ENCODE measurements around the gene ST6GAL1. TPM values are rescaled to one million over a fixed set of nuclear protein-coding genes. Genes with fewer than 3 reads are reported as not detected.
"Not testable (repeated sequence)": the region's sequence is repeated elsewhere in the genome, so short reads cannot be mapped to it uniquely, and the experiment has no call there.

The ST6GAL1 gene
- total RNA-seq, 4 donors from 2014 or later: 32.6 to 107 (median 57.1) TPM

- Histone ChIP-seq H3K4me3 (no peak overlapping the region), H3K9me3 (no peaks in the 10 kb centered on the region), H3K27ac (no peak overlapping the region), H3K27me3 (no peaks in the 10 kb centered on the region), H3K36me3 (no peaks in the 10 kb centered on the region), H3K4me1 (no peaks in the 10 kb centered on the region)
- intact Hi-C loops (cut with DNase I; ENCODE audit: low total_unique reads): no loop called here
- DNase-seq: no peak
- no peak for TF ChIP-seq POLR2A (IDR thresholded peaks at IDR 0.05)
- TF ChIP-seq, protein P1, sequence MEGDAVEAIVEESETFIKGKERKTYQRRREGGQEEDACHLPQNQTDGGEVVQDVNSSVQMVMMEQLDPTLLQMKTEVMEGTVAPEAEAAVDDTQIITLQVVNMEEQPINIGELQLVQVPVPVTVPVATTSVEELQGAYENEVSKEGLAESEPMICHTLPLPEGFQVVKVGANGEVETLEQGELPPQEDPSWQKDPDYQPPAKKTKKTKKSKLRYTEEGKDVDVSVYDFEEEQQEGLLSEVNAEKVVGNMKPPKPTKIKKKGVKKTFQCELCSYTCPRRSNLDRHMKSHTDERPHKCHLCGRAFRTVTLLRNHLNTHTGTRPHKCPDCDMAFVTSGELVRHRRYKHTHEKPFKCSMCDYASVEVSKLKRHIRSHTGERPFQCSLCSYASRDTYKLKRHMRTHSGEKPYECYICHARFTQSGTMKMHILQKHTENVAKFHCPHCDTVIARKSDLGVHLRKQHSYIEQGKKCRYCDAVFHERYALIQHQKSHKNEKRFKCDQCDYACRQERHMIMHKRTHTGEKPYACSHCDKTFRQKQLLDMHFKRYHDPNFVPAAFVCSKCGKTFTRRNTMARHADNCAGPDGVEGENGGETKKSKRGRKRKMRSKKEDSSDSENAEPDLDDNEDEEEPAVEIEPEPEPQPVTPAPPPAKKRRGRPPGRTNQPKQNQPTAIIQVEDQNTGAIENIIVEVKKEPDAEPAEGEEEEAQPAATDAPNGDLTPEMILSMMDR (IDR thresholded peaks at IDR 0.05): no peak
Observed at GRCh38 chr3:186896006-186896405, 34.3 kb upstream of the ST6GAL1 start.

- TF ChIP-seq POLR2A (IDR thresholded peaks at IDR 0.05): no peak
- TF ChIP-seq, protein P1 (IDR thresholded peaks at IDR 0.05): no peak
- H3K9me3 ChIP-seq: no peaks in the 10 kb centered on the region
- H3K4me3 ChIP-seq: no peak overlapping the region
- DNase-seq: no peak
- H3K36me3 ChIP-seq: no peaks in the 10 kb centered on the region
- intact Hi-C loops (cut with DNase I; ENCODE audit: low total_unique reads): no loop called here
- H3K27me3 ChIP-seq: no peaks in the 10 kb centered on the region
- no peak overlapping the region for H3K27ac ChIP-seq
- no peaks in the 10 kb centered on the region for H3K4me1 ChIP-seq
Observed at GRCh38 chr3:186896875-186897274, 33.5 kb upstream of the ST6GAL1 start.

GRCh38 chr3:186901135-186901734, 29.1 kb upstream of the ST6GAL1 start:
- H3K9me3 ChIP-seq: no peaks in the 10 kb centered on the region
- TF ChIP-seq, protein P1 (IDR thresholded peaks at IDR 0.05): no peak
- TF ChIP-seq POLR2A (IDR thresholded peaks at IDR 0.05): no peak
- no peak overlapping the region for H3K27ac ChIP-seq
- H3K27me3 ChIP-seq: no peaks in the 10 kb centered on the region
- DNase-seq: no peak
- H3K36me3 ChIP-seq: no peaks in the 10 kb centered on the region
- H3K4me1 ChIP-seq: no peaks in the 10 kb centered on the region
- H3K4me3 ChIP-seq: no peak overlapping the region
- intact Hi-C loops (cut with DNase I; ENCODE audit: low total_unique reads): no loop called here

GRCh38 chr3:186902154-186902553, 28.2 kb upstream of the ST6GAL1 start:
- Histone ChIP-seq H3K4me1 (no peaks in the 10 kb centered on the region), H3K9me3 (no peaks in the 10 kb centered on the region), H3K27ac (no peak overlapping the region), H3K36me3 (no peaks in the 10 kb centered on the region), H3K27me3 (no peaks in the 10 kb centered on the region), H3K4me3 (no peak overlapping the region)
- DNase-seq: no peak
- TF ChIP-seq, protein P1 (IDR thresholded peaks at IDR 0.05): no peak
- no peak for TF ChIP-seq POLR2A (IDR thresholded peaks at IDR 0.05)
- intact Hi-C loops (cut with DNase I; ENCODE audit: low total_unique reads): no loop called here

GRCh38 chr3:186902713-186903112, 27.6 kb upstream of the ST6GAL1 start:
- intact Hi-C loops (cut with DNase I; ENCODE audit: low total_unique reads): no loop called here
- Histone ChIP-seq H3K27me3 (no peaks in the 10 kb centered on the region), H3K4me1 (no peaks in the 10 kb centered on the region), H3K36me3 (no peaks in the 10 kb centered on the region), H3K9me3 (no peaks in the 10 kb centered on the region), H3K4me3 (no peak overlapping the region), H3K27ac (no peak overlapping the region)
- TF ChIP-seq POLR2A (IDR thresholded peaks at IDR 0.05): no peak
- TF ChIP-seq, protein P1 (IDR thresholded peaks at IDR 0.05): no peak
- DNase-seq: no peak

GRCh38 chr3:186903676-186904075, 26.6 kb upstream of the ST6GAL1 start:
- intact Hi-C loops (cut with DNase I; ENCODE audit: low total_unique reads); DNase-seq; H3K27ac ChIP-seq: not testable (repeated sequence)

GRCh38 chr3:186907075-186907474, 23.3 kb upstream of the ST6GAL1 start:
- DNase-seq: not testable (repeated sequence)

More at GRCh38 chr3:186903676-186904075, 26.6 kb upstream of the ST6GAL1 start:
- H3K9me3 ChIP-seq, H3K4me1 ChIP-seq, H3K4me3 ChIP-seq, H3K27me3 ChIP-seq, H3K36me3 ChIP-seq: not testable (repeated sequence)

More at GRCh38 chr3:186907075-186907474, 23.3 kb upstream of the ST6GAL1 start:
- H3K9me3 ChIP-seq; H3K27ac ChIP-seq; H3K27me3 ChIP-seq; H3K4me3 ChIP-seq; intact Hi-C loops (cut with DNase I; ENCODE audit: low total_unique reads); H3K36me3 ChIP-seq; H3K4me1 ChIP-seq: not testable (repeated sequence)

All from uterus (tissue), 4 donors.